GM20000 (cell line): ENCODE measurements around the gene GYPB.
"Not testable (repeated sequence)": the region's sequence is repeated elsewhere in the genome, so short reads cannot be mapped to it uniquely, and the experiment has no call there.

Source experiments
- DNase-seq: peaks from one replicate; pipeline ENCODE4 v3.0.0; 2012; ENCODE audit warnings: low spot score
- CTCF ChIP-seq: IDR thresholded peaks from 2 replicates; pipeline ENCODE4 v1.5.1; 2012; ENCODE audit warnings: mild to moderate bottlenecking, control low read depth; ENCODE audit errors: extremely low read depth, missing control alignments

GYPB gene

DNA sequence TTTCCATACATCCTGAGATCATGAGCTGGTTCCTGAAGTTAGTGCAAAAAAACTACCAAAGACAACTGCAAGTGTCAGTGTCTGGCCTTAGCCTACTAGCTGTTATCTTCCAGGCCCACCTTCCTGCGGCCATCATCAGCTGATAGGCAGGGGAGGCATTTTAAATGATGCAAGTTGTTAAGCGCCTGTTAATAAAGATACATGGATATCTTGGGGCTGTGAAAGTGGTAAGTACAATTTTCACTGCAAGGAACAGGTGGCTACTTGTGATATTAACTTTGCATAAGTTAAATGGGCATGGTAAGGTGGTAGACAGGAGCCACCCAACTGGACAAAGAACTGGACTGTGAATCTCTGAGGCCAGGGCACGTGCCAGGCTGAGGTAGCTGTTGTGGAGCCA lies at the start of gene GYPB:
TSS of gene GYPB (minus strand) at position 104 of the 400 bp plus-strand sequence. CDS start at position 11, 93 bp downstream.
- DNase-seq: not testable (repeated sequence)

DNA sequence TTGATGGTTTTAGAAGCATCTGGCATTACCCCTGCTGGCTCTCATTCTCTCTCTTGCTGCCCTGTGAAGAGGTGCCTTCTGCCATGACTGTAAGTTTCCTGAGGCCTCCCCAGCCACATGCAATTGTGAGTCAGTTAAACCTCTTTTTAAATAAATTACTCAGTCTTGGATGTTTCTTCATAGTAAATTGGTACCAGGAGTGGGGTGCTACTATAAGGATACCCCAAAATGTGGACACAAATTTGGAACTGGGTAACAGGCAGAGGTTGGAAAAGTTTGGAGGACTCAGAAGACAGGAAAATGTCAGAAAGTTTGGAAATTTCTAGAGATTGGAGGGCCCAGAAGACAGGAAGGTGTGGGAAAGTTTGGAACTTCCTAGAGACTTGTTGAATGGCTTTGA lies 42.4 kb upstream of the GYPB start:
- not testable (repeated sequence) for DNase-seq

GRCh38 chr4:144060234-144060859 lies 41.2 kb upstream of the GYPB start:
- DNase-seq: not testable (repeated sequence)

GRCh38 chr4:144056800-144057199 lies 37.6 kb upstream of the GYPB start:
- TF ChIP-seq CTCF: no peak
- DNase-seq: no peak

GRCh38 chr4:144055336-144055735 lies 36.2 kb upstream of the GYPB start:
- DNase-seq: not testable (repeated sequence)

DNA sequence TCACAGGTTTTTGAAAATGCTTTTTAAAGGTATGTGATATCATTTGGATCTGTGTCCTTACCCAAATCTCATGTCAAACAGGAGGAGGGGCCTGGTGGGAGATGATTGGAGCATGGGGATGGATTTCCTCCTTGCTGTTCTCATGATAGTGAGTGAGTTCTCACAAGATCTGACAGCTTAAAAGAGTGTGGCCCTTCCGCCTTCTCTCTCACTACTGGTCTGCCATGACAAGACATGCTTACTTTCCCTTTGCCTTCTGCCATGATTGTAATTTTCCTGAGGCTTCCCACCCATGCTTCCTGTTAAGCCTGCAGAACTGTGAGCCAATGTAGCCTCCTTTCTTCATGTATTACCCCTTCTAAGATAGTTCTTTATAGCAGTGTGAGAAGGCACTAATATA lies 32.3 kb upstream of the GYPB start:
- not testable (repeated sequence) for DNase-seq

- not testable (repeated sequence) for DNase-seq
Measured at GRCh38 chr4:144050631-144051030, 31.5 kb upstream of the GYPB start.

- DNase-seq: not testable (repeated sequence)
Measured at GRCh38 chr4:144049495-144050424, 30.6 kb upstream of the GYPB start.

DNA sequence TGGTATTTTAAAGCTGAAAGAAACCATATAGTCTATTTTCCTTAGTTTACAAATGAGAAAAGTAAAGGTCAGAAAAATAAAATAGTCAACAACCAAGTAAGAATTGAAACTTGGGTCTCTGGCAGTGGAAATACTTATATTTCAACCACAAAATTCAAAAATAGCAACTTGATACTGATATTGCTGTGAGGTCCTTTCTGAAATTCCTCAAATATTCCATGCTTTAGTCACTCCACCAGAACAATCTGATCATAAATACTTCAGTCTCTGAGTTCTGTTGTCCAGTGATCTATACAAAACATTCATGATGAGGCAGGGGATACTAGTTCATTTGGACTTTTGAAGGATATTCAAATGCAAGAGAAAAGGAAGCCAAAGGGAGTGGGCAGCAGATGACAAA lies 25.8 kb upstream of the GYPB start:
- DNase-seq: not testable (repeated sequence)

GRCh38 chr4:144032580-144032979 lies 13.4 kb upstream of the GYPB start:
- not testable (repeated sequence) for DNase-seq

GRCh38 chr4:144031875-144032274 lies 12.7 kb upstream of the GYPB start:
- DNase-seq: not testable (repeated sequence)

DNA sequence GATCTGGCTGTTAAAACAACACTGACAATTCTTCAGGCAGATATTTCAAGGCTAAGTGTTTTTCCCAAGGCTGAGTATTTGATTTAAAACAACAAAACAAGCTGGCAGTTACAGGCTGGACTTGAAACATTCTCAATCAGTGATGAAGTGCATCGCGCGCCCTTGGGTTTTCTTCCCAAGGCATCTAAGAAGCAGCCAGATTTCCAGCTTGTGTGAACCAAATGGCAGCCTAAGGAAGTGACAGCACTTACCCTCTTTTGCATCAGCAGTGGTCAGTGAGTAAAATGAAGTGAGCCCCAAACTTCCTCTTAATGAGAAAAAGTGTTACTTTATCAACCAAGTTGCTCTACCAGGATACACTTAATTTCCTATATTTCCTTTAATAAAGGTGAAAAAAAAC lies 12.2 kb upstream of the GYPB start:
- DNase-seq: not testable (repeated sequence)

- DNase-seq: not testable (repeated sequence)
Measured at GRCh38 chr4:144030708-144031107, 11.5 kb upstream of the GYPB start.

DNA sequence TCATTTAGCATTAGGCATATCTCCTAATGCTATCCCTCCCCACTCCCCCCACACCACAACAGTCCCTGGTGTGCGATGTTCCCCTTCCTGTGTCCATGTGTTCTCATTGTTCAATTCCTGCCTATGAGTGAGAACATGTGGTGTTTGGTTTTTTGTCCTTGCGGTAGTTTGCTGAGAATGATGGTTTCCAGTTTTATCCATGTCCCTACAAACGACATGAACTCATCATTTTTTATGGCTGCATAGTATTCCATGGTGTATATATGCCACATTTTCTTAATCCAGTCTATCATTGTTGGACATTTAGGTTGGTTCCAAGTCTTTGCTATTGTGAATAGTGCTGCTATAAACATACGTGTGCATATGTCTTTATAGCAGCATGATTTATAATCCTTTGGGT lies 7.5 kb upstream of the GYPB start:
- not testable (repeated sequence) for DNase-seq

- DNase-seq: not testable (repeated sequence)
Measured at GRCh38 chr4:144024399-144025053, 5.3 kb upstream of the GYPB start.

- DNase-seq: not testable (repeated sequence)
Measured at GRCh38 chr4:144022772-144023400, 3.7 kb upstream of the GYPB start.
